Activated gamma-delta T cell (primary cell): ENCODE measurements around the gene BAIAP3.

Experiments
- DNase-seq: peaks from one replicate; lab custom pipeline; 2025; lab: John Stamatoyannopoulos, UW

Gene BAIAP3

GRCh38 chr16:1392826-1393225 lies 59.4 kb downstream of the BAIAP3 start:
- DNase-seq, result no peak

DNA sequence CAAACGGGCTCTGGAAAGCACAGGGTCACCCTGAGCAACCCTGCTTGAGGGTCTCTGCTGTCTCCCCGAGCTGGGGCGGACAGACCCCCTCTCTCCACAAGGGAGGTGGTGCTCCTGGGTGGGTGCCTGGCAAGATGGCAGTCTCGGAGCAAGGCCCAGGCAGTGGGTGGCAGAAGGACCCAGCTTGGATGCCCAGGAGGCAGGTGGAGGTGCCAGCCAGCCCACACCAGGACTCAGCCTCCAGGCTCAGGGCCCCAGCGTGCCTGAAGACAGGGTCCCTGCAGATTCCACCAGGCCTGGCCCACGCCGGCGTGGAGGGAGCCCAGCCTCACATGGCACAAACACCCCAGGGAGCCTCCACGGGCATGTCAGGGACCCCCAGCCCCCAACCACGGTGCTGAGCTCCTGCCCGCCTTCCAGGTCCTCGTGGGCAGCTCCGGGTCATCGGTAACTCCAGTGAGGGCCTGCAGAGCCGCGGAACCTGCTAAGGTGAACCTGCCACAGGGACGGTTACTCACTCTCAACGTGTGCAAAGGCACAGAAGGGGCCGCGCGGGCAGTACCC lies 60.2 kb downstream of the BAIAP3 start:
- DNase-seq, result no peak

DNA sequence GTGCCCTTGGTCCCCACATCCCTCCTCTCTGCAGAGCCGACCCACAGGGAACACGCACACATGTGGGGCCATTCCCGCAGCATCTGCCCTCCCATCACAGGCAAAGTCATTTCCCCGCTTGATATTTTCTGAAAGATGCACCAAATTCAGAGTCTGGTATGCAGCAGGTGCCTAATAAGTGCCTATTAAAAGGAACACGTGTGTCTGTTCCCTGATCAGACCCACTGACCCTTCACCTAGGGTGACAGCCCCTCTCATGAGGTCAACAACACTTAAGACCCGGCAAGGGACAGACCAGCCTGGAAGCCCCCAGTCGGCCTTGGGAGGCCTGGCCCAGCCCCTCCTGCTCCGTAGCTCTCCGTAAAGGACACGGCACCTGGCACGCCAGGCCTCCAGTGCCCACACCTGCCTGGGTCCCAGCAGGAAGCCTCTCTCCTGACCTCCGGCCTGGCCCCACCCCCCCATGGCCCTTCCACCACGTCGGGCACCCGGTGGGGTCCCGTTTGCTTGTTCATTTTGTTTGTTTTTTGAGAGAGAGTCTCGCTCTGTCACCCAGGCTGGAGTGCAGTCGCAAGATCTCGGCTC lies 61.0 kb downstream of the BAIAP3 start:
- DNase-seq, result no peak

DNA sequence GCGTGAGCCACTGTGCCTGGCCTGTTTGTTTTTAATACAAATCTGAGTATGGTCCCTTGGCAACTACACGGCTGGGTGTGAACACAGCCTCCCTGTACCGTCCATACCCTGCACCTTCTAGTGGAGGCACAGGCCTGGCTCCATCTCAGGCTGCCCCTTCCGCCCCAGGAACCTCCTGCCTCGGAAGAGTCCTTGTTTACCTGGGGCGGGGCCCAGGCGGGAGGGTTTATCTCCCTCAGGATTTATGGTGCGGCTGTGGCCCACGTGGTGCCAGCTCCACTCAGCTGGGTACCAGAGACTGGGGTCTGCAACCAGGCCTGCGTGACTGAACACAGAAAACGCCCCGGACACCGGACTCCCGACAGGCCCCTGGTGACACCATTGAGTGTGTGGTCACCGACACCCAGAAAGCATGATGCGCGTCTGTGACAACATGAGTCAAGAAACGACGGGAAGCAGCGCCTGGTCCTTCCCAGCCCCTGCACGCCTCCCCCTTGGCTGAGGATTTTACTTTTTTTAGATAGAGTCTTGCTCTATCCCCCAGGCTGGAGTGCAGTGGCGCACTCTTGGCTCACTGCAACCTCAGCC lies 62.1 kb downstream of the BAIAP3 start:
- no peak for DNase-seq

- DNase-seq, result no peak
These were observed 64.3 kb downstream of the BAIAP3 start for GRCh38 chr16:1397779-1398178.

GRCh38 chr16:1398351-1398750 lies 64.9 kb downstream of the BAIAP3 start:
- no peak for DNase-seq
